Gastroesophageal sphincter (tissue), 3 donors: ENCODE measurements around the gene SPATA31E1.

Experiments used
- EP300 ChIP-seq: sonication (generic); formaldehyde crosslinking; IDR thresholded peaks from one replicate; pipeline ENCODE4 v1.6.1; 2017; ENCODE audit warnings: antibody characterized with exemption, mild to moderate bottlenecking
- POLR2AphosphoS5 ChIP-seq: sonication (generic); formaldehyde crosslinking; IDR thresholded peaks from one replicate; pipeline ENCODE4 v1.6.1; 2017; ENCODE audit warnings: antibody characterized with exemption
- TF ChIP-seq, protein P1 (sequence below), 4 experiments: fragments of 200-600 bp in 2 of 4; fragments of 450-650 bp in 2 of 4; sonication (generic) in 1 of 4; IDR thresholded peaks; one replicate each; pipeline ENCODE4 v1.5.1; 2017 to 2019; ENCODE audit warnings: antibody characterized with exemption in 4 of 4, mild to moderate bottlenecking in 2 of 4, moderate library complexity in 2 of 4

DNA sequence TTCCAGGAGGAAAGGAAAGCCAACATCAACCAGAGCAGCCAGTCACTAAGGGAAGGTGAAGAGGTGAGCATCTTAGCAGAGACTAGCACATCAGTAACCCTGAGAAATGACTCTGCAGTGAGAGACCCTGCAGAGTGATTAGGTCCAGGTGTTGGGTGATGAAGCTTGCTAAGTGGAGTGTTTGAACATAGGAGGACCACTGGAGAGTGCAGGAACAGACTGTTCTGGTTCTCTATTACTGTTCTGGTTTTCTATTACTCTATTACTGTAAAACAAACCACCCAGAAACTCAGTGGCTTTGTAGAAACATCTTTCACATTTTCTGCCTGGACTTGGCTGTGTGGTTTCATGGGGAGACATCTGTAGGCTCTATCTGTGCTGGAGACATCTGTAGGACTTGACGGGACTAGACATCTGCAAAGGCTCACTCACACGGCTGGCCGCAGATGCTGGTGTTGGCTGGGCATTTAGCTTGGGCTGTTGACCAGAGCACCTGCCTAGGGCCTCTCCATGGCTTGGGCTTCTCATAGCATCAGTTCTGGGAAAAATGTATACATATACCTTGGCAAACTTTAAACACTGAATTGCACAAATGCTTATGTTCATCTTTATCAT, 33.4 kb upstream of the SPATA31E1 start:
- TF ChIP-seq, protein P1, sequence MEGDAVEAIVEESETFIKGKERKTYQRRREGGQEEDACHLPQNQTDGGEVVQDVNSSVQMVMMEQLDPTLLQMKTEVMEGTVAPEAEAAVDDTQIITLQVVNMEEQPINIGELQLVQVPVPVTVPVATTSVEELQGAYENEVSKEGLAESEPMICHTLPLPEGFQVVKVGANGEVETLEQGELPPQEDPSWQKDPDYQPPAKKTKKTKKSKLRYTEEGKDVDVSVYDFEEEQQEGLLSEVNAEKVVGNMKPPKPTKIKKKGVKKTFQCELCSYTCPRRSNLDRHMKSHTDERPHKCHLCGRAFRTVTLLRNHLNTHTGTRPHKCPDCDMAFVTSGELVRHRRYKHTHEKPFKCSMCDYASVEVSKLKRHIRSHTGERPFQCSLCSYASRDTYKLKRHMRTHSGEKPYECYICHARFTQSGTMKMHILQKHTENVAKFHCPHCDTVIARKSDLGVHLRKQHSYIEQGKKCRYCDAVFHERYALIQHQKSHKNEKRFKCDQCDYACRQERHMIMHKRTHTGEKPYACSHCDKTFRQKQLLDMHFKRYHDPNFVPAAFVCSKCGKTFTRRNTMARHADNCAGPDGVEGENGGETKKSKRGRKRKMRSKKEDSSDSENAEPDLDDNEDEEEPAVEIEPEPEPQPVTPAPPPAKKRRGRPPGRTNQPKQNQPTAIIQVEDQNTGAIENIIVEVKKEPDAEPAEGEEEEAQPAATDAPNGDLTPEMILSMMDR (IDR thresholded peaks at IDR 0.05), result no peak
- TF ChIP-seq POLR2AphosphoS5 (no peak), EP300 (no peak)
